Measurements from ENCODE around the gene SNRNP70.
"Not testable (repeated sequence)": the region's sequence is repeated elsewhere in the genome, so short reads cannot be mapped to it uniquely, and the experiment has no call there.

The SNRNP70 gene

GRCh38 chr19:49121841-49122240 is 36.6 kb downstream of the SNRNP70 start:
- not testable (repeated sequence) for DNase-seq

GRCh38 chr19:49123285-49123684 is 38.0 kb downstream of the SNRNP70 start:
- DNase-seq: not testable (repeated sequence)

- DNase-seq: no peak
Observed at GRCh38 chr19:49125025-49125731, 39.9 kb downstream of the SNRNP70 start.

- no peak for DNase-seq
Observed at GRCh38 chr19:49126575-49126974, 41.3 kb downstream of the SNRNP70 start.

- DNase-seq: not testable (repeated sequence)
Observed at GRCh38 chr19:49127225-49127624, 42.0 kb downstream of the SNRNP70 start.

- DNase-seq: peak; percentile 96 to 98
Observed at GRCh38 chr19:49127674-49128544, 42.7 kb downstream of the SNRNP70 start.

GRCh38 chr19:49128545-49129237 is 43.4 kb downstream of the SNRNP70 start:
- DNase-seq: no peak

- DNase-seq: peak in 1 of 2 experiments; percentile 28
Observed at GRCh38 chr19:49129238-49129583, 44.0 kb downstream of the SNRNP70 start.

GRCh38 chr19:49130325-49130724 is 45.1 kb downstream of the SNRNP70 start:
- DNase-seq: no peak

GRCh38 chr19:49132974-49133609 is 47.8 kb downstream of the SNRNP70 start:
- DNase-seq: no peak

- no peak for DNase-seq
Observed at GRCh38 chr19:49133621-49134454, 48.6 kb downstream of the SNRNP70 start.

- no peak for DNase-seq
Observed at GRCh38 chr19:49135686-49136085, 50.4 kb downstream of the SNRNP70 start.

- DNase-seq: no peak
Observed at GRCh38 chr19:49136771-49137171, 51.5 kb downstream of the SNRNP70 start.

GRCh38 chr19:49140951-49141350 is 55.7 kb downstream of the SNRNP70 start:
- no peak for DNase-seq

- no peak for DNase-seq
Observed at GRCh38 chr19:49141352-49141751, 56.1 kb downstream of the SNRNP70 start.

- peak in 1 of 2 experiments; percentile 44 for DNase-seq
Observed at GRCh38 chr19:49142866-49143335, 57.6 kb downstream of the SNRNP70 start.

- DNase-seq: peak; percentile 92
Observed at GRCh38 chr19:49145573-49146407, 60.5 kb downstream of the SNRNP70 start.

- DNase-seq: not testable (repeated sequence)
Observed at GRCh38 chr19:49146408-49146770, 61.1 kb downstream of the SNRNP70 start.

- no peak for DNase-seq
Observed at GRCh38 chr19:49148044-49148682, 62.9 kb downstream of the SNRNP70 start.
